NB4 (cell line): ENCODE data around the gene EXOC4.

Source experiments
- DNase-seq: peaks from one replicate; pipeline ENCODE4 v3.0.0; 2010; ENCODE audit warnings: low read depth
- H3K4me3 ChIP-seq: one replicate; pipeline ENCODE4 v1.5.1; 2011; ENCODE audit warnings: mild to moderate bottlenecking, low read depth, low read length, moderate library complexity
- MYC ChIP-seq: IDR thresholded peaks from 2 replicates; pipeline ENCODE4 v1.6.1; 2011; ENCODE audit warnings: low read depth, low read length
- POLR2A ChIP-seq: IDR thresholded peaks from 2 replicates; pipeline ENCODE4 v1.6.1; 2011; ENCODE audit warnings: mild to moderate bottlenecking; ENCODE audit not compliant: insufficient read length; ENCODE audit errors: extremely low read depth
- TF ChIP-seq, protein P1 (sequence below): IDR thresholded peaks from one replicate; pipeline ENCODE4 v1.5.1; 2012; ENCODE audit warnings: low read depth, low read length
- TF ChIP-seq, protein P2 (sequence below): IDR thresholded peaks from 2 replicates; pipeline ENCODE4 v1.6.1; 2011; ENCODE audit warnings: low read depth, low read length

Gene EXOC4

DNA sequence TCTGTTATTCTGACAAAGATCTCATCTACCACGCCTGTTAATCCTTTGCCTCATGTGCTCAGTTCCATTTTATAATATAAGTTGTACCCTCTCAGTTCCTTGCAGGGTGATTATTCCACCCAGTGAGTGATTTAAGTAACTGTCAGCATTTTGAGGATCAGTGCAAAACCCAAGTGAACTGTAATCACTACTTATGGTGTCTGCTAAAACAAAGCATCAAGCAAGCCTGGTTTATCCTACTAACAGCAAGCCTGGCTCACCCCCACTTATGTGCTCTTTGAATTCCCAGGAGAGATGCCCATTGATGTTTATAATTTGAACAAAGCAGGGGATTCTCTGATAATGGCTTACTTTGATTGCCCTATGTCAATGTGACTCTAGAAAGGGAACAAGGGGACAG is 687.5 kb downstream of the EXOC4 start:
- no peak for DNase-seq
- no peak overlapping the region for H3K4me3 ChIP-seq
- TF ChIP-seq POLR2A = no peak
- TF ChIP-seq, protein P1, sequence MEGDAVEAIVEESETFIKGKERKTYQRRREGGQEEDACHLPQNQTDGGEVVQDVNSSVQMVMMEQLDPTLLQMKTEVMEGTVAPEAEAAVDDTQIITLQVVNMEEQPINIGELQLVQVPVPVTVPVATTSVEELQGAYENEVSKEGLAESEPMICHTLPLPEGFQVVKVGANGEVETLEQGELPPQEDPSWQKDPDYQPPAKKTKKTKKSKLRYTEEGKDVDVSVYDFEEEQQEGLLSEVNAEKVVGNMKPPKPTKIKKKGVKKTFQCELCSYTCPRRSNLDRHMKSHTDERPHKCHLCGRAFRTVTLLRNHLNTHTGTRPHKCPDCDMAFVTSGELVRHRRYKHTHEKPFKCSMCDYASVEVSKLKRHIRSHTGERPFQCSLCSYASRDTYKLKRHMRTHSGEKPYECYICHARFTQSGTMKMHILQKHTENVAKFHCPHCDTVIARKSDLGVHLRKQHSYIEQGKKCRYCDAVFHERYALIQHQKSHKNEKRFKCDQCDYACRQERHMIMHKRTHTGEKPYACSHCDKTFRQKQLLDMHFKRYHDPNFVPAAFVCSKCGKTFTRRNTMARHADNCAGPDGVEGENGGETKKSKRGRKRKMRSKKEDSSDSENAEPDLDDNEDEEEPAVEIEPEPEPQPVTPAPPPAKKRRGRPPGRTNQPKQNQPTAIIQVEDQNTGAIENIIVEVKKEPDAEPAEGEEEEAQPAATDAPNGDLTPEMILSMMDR = no peak
- TF ChIP-seq MYC = no peak
- TF ChIP-seq, protein P2, sequence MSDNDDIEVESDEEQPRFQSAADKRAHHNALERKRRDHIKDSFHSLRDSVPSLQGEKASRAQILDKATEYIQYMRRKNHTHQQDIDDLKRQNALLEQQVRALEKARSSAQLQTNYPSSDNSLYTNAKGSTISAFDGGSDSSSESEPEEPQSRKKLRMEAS = no peak

DNA sequence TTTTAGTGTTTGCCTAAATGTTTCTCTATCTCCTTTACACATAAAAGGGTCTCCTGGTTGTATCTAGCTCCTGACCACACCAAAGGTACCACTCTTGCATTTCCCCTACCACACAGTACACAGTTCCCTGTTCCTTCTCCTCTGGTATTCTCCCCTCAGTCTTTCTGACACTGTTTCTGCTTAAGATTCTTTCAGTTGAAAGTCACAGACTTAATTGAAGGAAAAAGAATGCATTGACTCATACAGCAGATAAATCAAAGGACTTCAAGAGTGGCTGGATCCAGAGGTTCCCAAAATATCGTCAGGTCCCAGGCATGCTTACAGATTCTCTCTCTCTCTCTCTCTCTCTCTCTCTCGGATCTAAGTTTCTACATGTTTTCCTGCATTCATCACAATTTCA is 688.6 kb downstream of the EXOC4 start:
- no peak overlapping the region for H3K4me3 ChIP-seq
- TF ChIP-seq, protein P1 = no peak
- TF ChIP-seq POLR2A = no peak
- no peak for TF ChIP-seq MYC
- TF ChIP-seq, protein P2 = no peak
- DNase-seq = no peak

DNA sequence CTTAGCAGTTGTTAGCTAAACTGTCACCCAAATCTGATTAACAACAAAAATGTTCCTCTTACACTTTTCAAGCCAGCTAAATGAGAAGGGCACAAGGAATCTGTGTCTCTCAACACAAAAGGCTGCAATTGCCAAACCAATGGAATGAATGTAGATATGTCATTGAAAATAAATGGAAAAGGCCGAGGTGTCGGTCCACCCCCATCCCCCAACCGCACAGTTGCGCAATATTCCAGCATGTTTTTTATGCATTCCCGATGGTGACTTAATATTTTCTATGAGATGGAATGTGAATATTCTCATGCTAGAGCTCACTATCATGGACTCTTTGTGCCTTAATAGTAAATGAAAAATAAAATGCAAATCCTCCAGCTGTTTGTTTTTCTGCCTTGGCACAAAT is 692.6 kb downstream of the EXOC4 start:
- H3K4me3 ChIP-seq = no peak overlapping the region
- TF ChIP-seq, protein P2 = no peak
- TF ChIP-seq, protein P1 = no peak
- TF ChIP-seq MYC (no peak), POLR2A (no peak)
- DNase-seq = no peak

DNA sequence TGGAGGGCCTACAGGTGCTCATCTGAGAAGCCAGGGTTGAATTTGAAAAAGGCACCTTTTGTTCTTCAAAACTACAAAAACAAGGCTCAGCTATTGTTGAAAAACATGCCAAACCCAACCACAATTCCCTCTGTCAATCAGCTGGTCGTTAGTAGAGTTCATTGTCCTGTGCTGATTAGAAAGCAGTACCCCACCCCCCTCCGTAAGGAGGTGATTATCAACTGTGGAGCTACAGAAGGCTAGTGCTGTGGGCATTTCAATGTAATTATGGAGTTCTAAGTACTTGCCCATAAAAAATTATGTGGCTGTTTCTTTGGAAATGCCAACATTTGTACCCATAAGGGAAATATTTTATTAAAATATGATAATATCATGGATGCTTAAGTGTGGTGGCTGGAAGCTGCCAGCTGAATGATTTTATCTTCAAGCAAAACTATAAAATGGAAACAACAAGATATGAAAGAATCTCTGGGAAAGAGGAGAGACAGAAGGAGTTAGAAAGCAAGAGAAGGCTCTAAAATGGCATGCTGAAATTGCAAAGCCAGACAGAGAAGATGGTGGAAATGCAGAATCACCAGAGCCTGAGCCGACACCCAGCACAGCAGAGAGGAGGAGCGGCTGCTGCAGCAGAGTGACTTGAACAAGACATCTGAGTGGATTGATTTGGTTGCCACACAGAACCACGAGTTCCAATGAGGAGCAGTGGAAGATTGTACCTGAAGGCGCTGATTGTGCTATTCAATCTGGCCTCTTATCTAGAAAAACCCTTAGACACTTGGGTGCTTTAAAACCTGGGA is 694.8 kb downstream of the EXOC4 start:
- TF ChIP-seq POLR2A (no peak), MYC (no peak)
- TF ChIP-seq, protein P1 = no peak
- TF ChIP-seq, protein P2 = no peak
- no peak for DNase-seq
- no peak overlapping the region for H3K4me3 ChIP-seq

DNA sequence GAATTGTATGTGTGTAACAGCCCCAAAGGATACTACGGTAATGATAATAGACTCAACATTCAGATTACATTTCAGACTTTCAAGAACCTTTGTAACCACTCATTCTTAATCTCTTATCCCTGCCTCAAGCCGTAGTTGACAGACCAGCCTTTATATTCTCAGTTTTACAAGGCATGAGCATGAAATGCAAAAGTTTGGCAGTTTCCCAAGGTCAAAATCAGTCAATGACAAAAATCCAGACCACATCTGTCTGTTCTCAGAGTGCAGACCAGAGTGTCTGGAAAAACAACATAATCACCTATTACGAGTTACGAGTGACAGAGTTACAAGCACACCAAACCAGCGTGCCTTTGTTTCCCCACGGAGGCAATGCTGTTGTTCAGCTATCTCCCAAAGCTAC is 695.7 kb downstream of the EXOC4 start:
- DNase-seq = no peak
- TF ChIP-seq, protein P2 = no peak
- TF ChIP-seq MYC (no peak), POLR2A (no peak)
- TF ChIP-seq, protein P1 = no peak
- H3K4me3 ChIP-seq = no peak overlapping the region
